HG03280 (cell line): ENCODE data around the gene PPIC.
A peak's percentile ranks its signal among the peaks of the same experiment; 100 is the strongest.

Experiments used
- ATAC-seq: cut with Tn5 transposase; IDR thresholded peaks from one replicate; pipeline ENCODE4 v1.9.1; 2021; ENCODE audit warnings: mild to moderate bottlenecking, moderate library complexity; ENCODE audit not compliant: unreplicated experiment

PPIC gene

DNA sequence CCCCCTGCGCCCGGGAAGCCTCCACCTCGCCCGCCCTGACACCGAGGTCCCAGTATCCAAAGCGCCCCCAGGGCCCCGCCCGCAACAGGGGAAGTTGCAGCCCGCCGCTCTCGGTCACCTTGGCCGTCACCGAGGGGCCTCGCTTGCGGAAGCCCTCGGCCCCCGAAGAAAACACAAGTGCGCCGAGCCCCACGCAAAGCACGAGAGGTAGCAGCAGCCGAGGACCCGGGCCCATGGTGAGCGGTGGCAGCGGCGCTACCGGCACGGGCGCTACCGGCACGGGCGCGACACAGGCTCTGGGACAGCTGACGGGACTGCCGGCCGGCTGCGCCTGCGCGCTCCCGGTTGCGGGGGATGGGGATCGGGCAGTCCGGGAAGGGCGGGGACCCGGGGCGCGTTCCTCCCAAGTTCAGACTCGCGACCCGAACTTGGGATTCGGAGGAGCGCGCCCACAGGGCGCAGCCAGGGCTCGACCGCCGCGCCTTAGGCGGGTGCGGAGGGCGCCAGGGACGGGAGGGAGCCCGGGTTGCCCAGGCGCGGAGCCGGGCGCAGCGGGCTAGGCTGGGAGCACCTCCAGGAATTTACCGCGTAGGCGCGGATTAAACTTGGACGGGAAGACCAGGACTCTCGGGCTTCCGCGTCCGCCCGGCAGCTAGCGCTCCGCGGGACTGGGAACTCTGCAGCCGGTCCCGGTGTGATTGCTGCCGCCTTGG lies at the start of gene PPIC:
TSS of gene PPIC (minus strand) at position 335 of the 713 bp plus-strand sequence. CDS start at position 235, 100 bp downstream.
- peak; percentile 45 for ATAC-seq

- ATAC-seq: no peak
These were observed 49.2 kb upstream of the PPIC start for GRCh38 chr5:123085638-123086286.

DNA sequence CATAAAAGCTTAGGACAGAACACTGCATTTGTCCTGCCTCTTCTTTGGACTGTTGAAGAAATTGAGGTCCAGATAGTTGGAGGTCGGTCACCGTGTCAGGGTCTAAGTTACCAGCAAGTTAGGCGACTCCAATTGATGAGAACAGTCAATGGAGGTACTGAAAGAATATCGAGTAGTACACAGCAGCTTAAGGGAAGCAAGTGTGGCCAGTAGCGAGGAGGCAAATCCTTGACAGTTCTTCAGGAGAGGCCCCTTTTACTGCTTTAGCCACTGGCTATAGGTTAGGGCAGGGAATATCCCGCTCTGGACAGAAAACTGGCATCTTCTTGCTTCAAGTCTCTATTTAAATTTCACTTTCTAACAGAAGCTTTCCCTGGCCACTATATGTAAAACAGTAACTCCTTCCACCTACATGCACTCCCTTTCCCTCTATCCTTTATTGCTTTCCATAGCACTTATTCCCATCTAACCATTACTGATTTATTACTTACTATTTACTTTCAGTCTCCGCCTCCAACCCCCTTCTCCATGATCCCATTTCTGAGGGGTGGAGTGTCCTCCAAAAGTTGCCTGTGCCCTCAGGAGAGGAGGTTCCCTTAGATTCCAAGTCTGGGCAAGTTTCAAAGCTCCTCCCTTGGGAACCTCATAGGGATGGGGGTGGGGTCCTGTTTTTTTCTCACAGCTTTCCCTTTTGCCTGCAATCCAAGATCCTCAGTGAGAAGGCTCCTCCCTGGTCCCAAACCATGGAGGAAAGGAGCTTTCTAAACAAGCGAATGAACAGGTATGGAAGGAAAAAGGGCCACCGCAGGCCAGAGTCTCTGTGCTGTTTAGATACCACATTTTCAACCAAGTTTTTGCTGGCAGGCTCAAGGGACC lies 48.4 kb upstream of the PPIC start:
- ATAC-seq: no peak

- ATAC-seq: no peak
These were observed 46.8 kb upstream of the PPIC start for GRCh38 chr5:123083298-123083697.

DNA sequence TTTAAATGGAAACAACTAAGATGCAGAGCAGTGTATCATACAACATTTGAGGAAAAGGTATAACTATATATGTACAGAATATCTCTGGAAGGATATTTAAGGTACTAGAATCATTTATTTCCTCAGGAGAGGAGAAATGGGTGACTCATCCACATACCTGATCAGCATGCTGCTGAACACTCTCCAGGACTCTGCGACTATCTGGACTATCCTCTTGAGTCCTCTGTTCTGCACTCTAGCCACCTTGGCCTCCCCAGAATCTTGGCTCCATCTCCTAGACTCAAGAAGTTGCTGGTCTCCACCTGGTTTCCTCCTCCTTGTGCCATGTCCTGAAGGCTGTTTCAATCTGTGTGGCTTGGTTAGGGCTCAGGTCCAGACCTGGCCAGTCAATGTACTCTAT lies 43.7 kb upstream of the PPIC start:
- no peak for ATAC-seq

- ATAC-seq: no peak
These were observed 39.1 kb upstream of the PPIC start for GRCh38 chr5:123075521-123076163.

GRCh38 chr5:123068368-123068938 lies 31.9 kb upstream of the PPIC start:
- ATAC-seq: no peak

DNA sequence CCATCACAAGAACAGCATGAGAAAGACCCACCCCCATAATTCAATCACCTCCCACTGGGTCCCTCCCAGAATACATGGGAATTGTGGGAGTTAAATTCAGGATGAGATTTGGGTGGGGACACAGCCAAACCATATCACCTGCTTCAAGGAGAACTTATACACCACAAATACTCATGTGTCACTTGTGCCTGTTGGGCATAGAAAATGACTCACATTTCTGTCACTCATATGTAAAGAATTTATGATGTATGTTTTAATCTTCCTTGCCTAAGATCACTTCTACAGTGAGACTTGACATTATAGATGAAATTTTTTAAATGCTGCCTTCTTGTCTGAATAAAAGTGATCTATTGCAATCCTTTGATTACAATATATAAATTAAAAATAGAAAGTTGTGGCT lies 29.5 kb upstream of the PPIC start:
- no peak for ATAC-seq

GRCh38 chr5:123059455-123059854 lies 22.9 kb upstream of the PPIC start:
- no peak for ATAC-seq

- no peak for ATAC-seq
These were observed 14.7 kb upstream of the PPIC start for GRCh38 chr5:123051206-123051605.

- no peak for ATAC-seq
These were observed 11.2 kb upstream of the PPIC start for GRCh38 chr5:123047706-123048105.

DNA sequence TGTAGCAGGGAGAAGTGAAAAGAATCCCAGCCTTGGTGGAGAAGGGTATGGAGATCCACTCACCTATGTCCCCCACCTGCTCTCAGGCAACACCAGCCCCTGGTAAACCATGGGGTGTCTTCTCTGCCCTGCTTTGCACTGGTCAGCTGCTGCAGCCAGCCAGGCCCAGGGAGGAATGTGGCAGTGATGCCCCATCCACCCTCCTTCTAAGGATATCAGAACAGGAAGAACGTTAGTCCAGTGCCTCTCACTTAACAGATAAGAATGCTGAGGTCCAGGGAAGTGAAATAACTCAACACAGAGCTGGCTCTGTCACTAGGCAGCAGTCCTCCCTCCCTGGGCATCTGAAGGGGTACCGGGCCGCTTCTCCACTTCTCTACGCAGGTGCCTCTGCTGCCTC lies 9.7 kb upstream of the PPIC start:
- ATAC-seq: no peak

DNA sequence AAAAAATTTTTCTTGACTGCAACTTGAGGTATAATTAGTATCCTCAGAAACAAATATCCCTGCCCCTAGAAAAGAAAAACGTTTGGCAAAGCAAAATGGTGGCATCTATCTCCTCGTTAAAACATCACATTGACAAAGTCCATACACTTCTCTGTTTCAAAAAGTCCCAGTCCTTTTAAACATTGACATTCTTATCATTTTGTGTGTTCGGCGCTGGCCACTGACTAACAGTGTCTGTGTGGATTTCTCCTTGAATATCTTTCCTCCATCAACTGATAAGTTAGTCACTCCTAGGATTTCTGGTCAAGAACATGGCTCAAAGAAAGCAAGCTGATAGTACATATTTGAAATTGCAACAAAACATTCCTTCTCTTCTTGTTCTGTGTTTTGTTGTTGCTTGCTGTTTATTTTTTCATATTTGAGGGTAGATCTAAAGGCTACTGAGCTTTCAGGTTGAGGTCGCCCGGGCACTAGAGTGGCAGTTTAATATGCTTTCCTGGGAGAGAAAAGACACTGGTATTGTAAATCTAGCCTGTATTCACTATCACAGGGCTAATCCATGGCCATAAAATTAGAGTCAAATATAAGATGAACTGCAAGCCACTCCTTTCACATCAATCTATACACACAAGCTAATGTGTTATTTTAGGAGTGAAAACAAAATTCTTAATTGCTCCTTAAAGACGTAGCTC lies 8.5 kb upstream of the PPIC start:
- ATAC-seq: no peak

- no peak for ATAC-seq
These were observed 3.1 kb upstream of the PPIC start for GRCh38 chr5:123039673-123040072.

DNA sequence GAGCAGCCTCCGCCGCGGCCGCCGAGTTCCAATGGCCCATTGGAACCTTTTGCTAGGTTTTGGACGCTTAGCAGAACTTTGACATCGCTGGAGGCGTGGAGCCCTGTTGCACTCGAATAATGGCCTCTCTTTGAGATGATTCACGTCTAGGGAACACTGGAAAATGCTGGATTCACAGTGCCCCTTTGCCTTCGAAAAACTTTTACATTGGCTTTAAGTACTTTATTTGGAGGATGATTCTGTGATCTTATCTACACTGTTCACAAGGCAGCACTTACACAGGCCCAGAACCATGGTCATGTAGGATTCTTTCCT lies 536 bp upstream of the PPIC start:
- ATAC-seq: peak; percentile 7

- no peak for ATAC-seq
These were observed 571 bp downstream of the PPIC start for GRCh38 chr5:123035918-123036390.

GRCh38 chr5:123035360-123035917 lies 1.1 kb downstream of the PPIC start:
- no peak for ATAC-seq

- ATAC-seq: no peak
These were observed 3.3 kb downstream of the PPIC start for GRCh38 chr5:123033157-123033671.

GRCh38 chr5:123028222-123028621 lies 8.3 kb downstream of the PPIC start:
- no peak for ATAC-seq

DNA sequence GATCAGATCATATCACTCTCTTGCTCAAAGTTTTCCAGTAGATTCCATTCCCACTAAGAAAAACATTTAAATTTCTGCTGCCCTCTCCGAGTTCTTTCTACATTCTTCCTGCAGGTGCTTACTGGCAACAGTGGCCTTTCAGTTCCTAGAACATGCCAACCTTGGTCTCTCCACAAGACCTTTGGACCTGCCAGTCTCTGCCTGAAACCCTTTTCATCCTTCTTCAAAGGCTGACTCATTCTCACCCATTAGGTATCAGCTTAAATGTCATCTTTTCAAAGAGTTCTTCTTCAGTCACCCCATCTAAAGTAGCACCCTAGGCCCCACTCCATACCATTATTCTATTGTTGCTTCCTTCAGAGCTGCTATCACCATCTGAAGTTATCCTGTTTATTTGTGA lies 21.8 kb downstream of the PPIC start:
- ATAC-seq: no peak
